HEK293 (cell line): ENCODE results near the gene TM9SF1.

Experiments
- CTCF ChIA-PET: fragments of 350-600 bp; formaldehyde crosslinking; extraction: SDS; loops from one replicate; lab custom pipeline; 2021; ENCODE audit warnings: antibody characterized with exemption; lab: Yijun Ruan, JAX
- POLR2A ChIA-PET: fragments of 300-600 bp; formaldehyde crosslinking; extraction: SDS; loops from one replicate; lab custom pipeline; 2020; ENCODE audit warnings: antibody characterized with exemption, inconsistent platforms; lab: Yijun Ruan, JAX
- H3K27ac ChIP-seq: fragments of 200-500 bp; sonication (Bioruptor generic); 2 replicates; pipeline ENCODE4 v1.5.1; 2014; ENCODE audit warnings: low read depth, low read length, control low read depth, inconsistent platforms; ENCODE audit errors: extremely low read depth
- H3K36me3 ChIP-seq, 2 experiments: fragments of 200-500 bp in 1 of 2; sonication (Bioruptor generic) in 1 of 2; 1 replicate in 1 of 2; 2 replicates in 1 of 2; pipeline ENCODE4 v1.5.1; 2014 to 2017; ENCODE audit warnings: inconsistent platforms in 2 of 2, low read length in 2 of 2; ENCODE audit not compliant: control insufficient read depth in 2 of 2, insufficient read depth in 1 of 2
- H3K4me1 ChIP-seq: fragments of 200-500 bp; sonication (Bioruptor generic); 2 replicates; pipeline ENCODE4 v1.5.1; 2014; ENCODE audit warnings: mild to moderate bottlenecking, low read length, inconsistent platforms; ENCODE audit not compliant: control insufficient read depth, insufficient read depth
- H3K4me3 ChIP-seq: 2 replicates; pipeline ENCODE4 v1.5.1; 2011; ENCODE audit warnings: low read depth, mild to moderate bottlenecking, control low read depth, low read length, moderate library complexity
- H3K9me3 ChIP-seq: fragments of 200-500 bp; sonication (Bioruptor generic); 2 replicates; pipeline ENCODE4 v1.5.1; 2014; ENCODE audit warnings: low read depth, low read length, inconsistent platforms; ENCODE audit not compliant: control insufficient read depth, insufficient read depth
- ATF2 ChIP-seq: fragments of 450-650 bp; formaldehyde crosslinking; IDR thresholded peaks from 2 replicates; pipeline ENCODE4 v1.5.1; 2016; ENCODE audit warnings: missing biosample characterization, missing genetic modification characterization, low read depth
- CTCF ChIP-seq: fragments of 450-650 bp; formaldehyde crosslinking; IDR thresholded peaks from 2 replicates; pipeline ENCODE4 v1.5.1; 2016; ENCODE audit warnings: missing biosample characterization, missing genetic modification characterization
- HOXD13 ChIP-seq: sonication (generic); formaldehyde crosslinking; IDR thresholded peaks from 2 replicates; pipeline ENCODE4 v1.8.0; 2022; ENCODE audit warnings: missing genetic modification reagents, borderline replicate concordance
- KLF16 ChIP-seq: fragments of 450-650 bp; formaldehyde crosslinking; IDR thresholded peaks from 2 replicates; pipeline ENCODE4 v1.5.1; 2017; ENCODE audit warnings: missing biosample characterization, missing genetic modification characterization
- OSR2 ChIP-seq: fragments of 450-650 bp; formaldehyde crosslinking; IDR thresholded peaks from 2 replicates; pipeline ENCODE4 v1.5.1; 2016; ENCODE audit warnings: missing biosample characterization, missing genetic modification characterization
- RBAK ChIP-seq: fragments of 450-650 bp; formaldehyde crosslinking; IDR thresholded peaks from 2 replicates; pipeline ENCODE4 v1.5.1; 2016; ENCODE audit warnings: missing biosample characterization, missing genetic modification characterization
- SP7 ChIP-seq: fragments of 450-650 bp; formaldehyde crosslinking; IDR thresholded peaks from 2 replicates; pipeline ENCODE4 v1.5.1; 2016; ENCODE audit warnings: missing biosample characterization, missing genetic modification characterization
- ZNF121 ChIP-seq: fragments of 450-650 bp; formaldehyde crosslinking; IDR thresholded peaks from 2 replicates; pipeline ENCODE4 v1.5.1; 2016; ENCODE audit warnings: missing biosample characterization, missing genetic modification characterization
- ZNF146 ChIP-seq: fragments of 450-650 bp; formaldehyde crosslinking; IDR thresholded peaks from 2 replicates; pipeline ENCODE4 v1.5.1; 2016; ENCODE audit warnings: missing biosample characterization, missing genetic modification characterization
- ZNF155 ChIP-seq: fragments of 450-650 bp; formaldehyde crosslinking; IDR thresholded peaks from 2 replicates; pipeline ENCODE4 v1.5.1; 2016; ENCODE audit warnings: missing biosample characterization, missing genetic modification characterization
- ZNF266 ChIP-seq: fragments of 450-650 bp; formaldehyde crosslinking; IDR thresholded peaks from 2 replicates; pipeline ENCODE4 v1.5.1; 2016; ENCODE audit warnings: missing biosample characterization, missing genetic modification characterization, low read depth
- ZNF311 ChIP-seq: fragments of 450-650 bp; formaldehyde crosslinking; IDR thresholded peaks from 2 replicates; pipeline ENCODE4 v1.5.1; 2017; ENCODE audit warnings: missing biosample characterization, missing genetic modification characterization, borderline replicate concordance
- ZNF404 ChIP-seq: fragments of 450-650 bp; formaldehyde crosslinking; IDR thresholded peaks from 2 replicates; pipeline ENCODE4 v1.5.1; 2017; ENCODE audit warnings: missing biosample characterization, missing genetic modification characterization
- ZNF416 ChIP-seq: fragments of 450-650 bp; formaldehyde crosslinking; IDR thresholded peaks from 2 replicates; pipeline ENCODE4 v1.5.1; 2016; ENCODE audit warnings: missing biosample characterization, missing genetic modification characterization
- ZNF600 ChIP-seq: fragments of 450-650 bp; formaldehyde crosslinking; IDR thresholded peaks from 2 replicates; pipeline ENCODE4 v1.5.1; 2016; ENCODE audit warnings: missing biosample characterization, missing genetic modification characterization
- ZNF639 ChIP-seq: fragments of 450-650 bp; formaldehyde crosslinking; IDR thresholded peaks from 2 replicates; pipeline ENCODE4 v1.5.1; 2016; ENCODE audit warnings: missing biosample characterization, missing genetic modification characterization
- ZNF692 ChIP-seq: fragments of 450-650 bp; formaldehyde crosslinking; IDR thresholded peaks from 2 replicates; pipeline ENCODE4 v1.5.1; 2016; ENCODE audit warnings: missing biosample characterization, missing genetic modification characterization
- ZSCAN23 ChIP-seq: fragments of 450-650 bp; formaldehyde crosslinking; IDR thresholded peaks from 2 replicates; pipeline ENCODE4 v1.5.1; 2016; ENCODE audit warnings: missing biosample characterization, missing genetic modification characterization
- ZSCAN4 ChIP-seq: fragments of 450-650 bp; formaldehyde crosslinking; IDR thresholded peaks from 2 replicates; pipeline ENCODE4 v1.5.1; 2017; ENCODE audit warnings: missing biosample characterization, missing genetic modification characterization

TM9SF1 gene

GRCh38 chr14:24234095-24235005 is 39.1 kb upstream of the TM9SF1 start (continued):
- TF ChIP-seq CTCF (tag by site-specific recombination) (0 out of 2 replicates have a peak, but pooled peaks have one; percentile 23), ATF2 (tag by site-specific recombination) (no peak), ZNF639 (tag by site-specific recombination) (no peak), ZNF404 (tag by site-specific recombination) (no peak), ZNF266 (tag by site-specific recombination) (no peak), ZSCAN23 (no peak), ZNF155 (tag by site-specific recombination) (no peak), SP7 (tag by site-specific recombination) (no peak), ZNF121 (tag by site-specific recombination) (no peak), ZNF692 (no peak), OSR2 (tag by site-specific recombination) (no peak)

- Histone ChIP-seq H3K4me1 (peaks cover 7% of the 10 kb centered on the region), H3K4me3 (peak overlapping the region; percentile 69), H3K36me3 (peaks cover 12 to 51% of the 10 kb centered on the region in 2 experiments; a peak in 2 of 3 replicates), H3K9me3 (no peaks in the 10 kb centered on the region), H3K27ac (peak overlapping the region; percentile 92; the same call in 1 of the 2 replicates)
- CTCF ChIA-PET: interaction anchor here (0.6 to 1.8 kb wide), 4 partner anchors 9 to 143 kb away, joined by 3 to 7 read pairs (median 3); partner anchors contain the start of genes CIDEB and TINF2
- POLR2A ChIA-PET: interaction anchor here (1.8 kb wide), 1 partner anchor 9 kb away, joined by 10 read pairs; the partner anchor contains the start of gene TINF2
- TF ChIP-seq ZNF146 (no peak), HOXD13 (CRISPR knock-in tag) (no peak), RBAK (tag by site-specific recombination) (no peak), ZNF692 (no peak), ZNF311 (tag by site-specific recombination) (no peak), KLF16 (no peak), ZSCAN4 (tag by site-specific recombination) (no peak), ZNF416 (tag by site-specific recombination) (no peak), ZNF600 (tag by site-specific recombination) (no peak)
Observed at GRCh38 chr14:24233538-24233866, 38.3 kb upstream of the TM9SF1 start.
